Measurements from ENCODE around the gene DNAJB12. TPM values are rescaled to one million over a fixed set of nuclear protein-coding genes. Genes with fewer than 3 reads are reported as not detected.
A peak's percentile ranks its signal among the peaks of the same experiment; 100 is the strongest.
"Not testable (repeated sequence)": the region's sequence is repeated elsewhere in the genome, so short reads cannot be mapped to it uniquely, and the experiment has no call there.

Gene DNAJB12
- total RNA-seq (10 to 100 TPM; 36.3 to 67.0 (median 49.2) TPM), polyA plus RNA-seq (10 to 100 TPM; 37.4 to 47.8 (median 37.9) TPM)
- long read RNA-seq, donor 1, full-length matches to known transcripts: 13 of 19 reads
- long read RNA-seq, donor 1, partial matches to known transcripts: 0 of 19 reads
- long read RNA-seq, donor 1, other reads (novel, unspliced or antisense): 6 of 19 reads
- long read RNA-seq, donor 2, full-length matches to known transcripts: 7 of 13 reads
- long read RNA-seq, donor 2, partial matches to known transcripts: 6 of 13 reads
- long read RNA-seq, donor 2, other reads (novel, unspliced or antisense): 0 of 13 reads
- long read RNA-seq, donor 3, full-length matches to known transcripts: 10 of 16 reads
- long read RNA-seq, donor 3, partial matches to known transcripts: 6 of 16 reads
- long read RNA-seq, donor 3, other reads (novel, unspliced or antisense): 0 of 16 reads
- long read RNA-seq, donor 4, full-length matches to known transcripts: 40 of 73 reads
- long read RNA-seq, donor 4, partial matches to known transcripts: 9 of 73 reads
- long read RNA-seq, donor 4, other reads (novel, unspliced or antisense): 24 of 73 reads
- long read RNA-seq, donor 5, full-length matches to known transcripts: 103 of 161 reads
- long read RNA-seq, donor 5, partial matches to known transcripts: 7 of 161 reads
- long read RNA-seq, donor 5, other reads (novel, unspliced or antisense): 51 of 161 reads
- long read RNA-seq, donor 6, full-length matches to known transcripts: 29 of 48 reads
- long read RNA-seq, donor 6, partial matches to known transcripts: 5 of 48 reads
- long read RNA-seq, donor 6, other reads (novel, unspliced or antisense): 14 of 48 reads
- long read RNA-seq, donor 7, full-length matches to known transcripts: 5 of 5 reads
- long read RNA-seq, donor 7, partial matches to known transcripts: 0 of 5 reads
- long read RNA-seq, donor 7, other reads (novel, unspliced or antisense): 0 of 5 reads
- long read RNA-seq, donor 8, full-length matches to known transcripts: 14 of 23 reads
- long read RNA-seq, donor 8, partial matches to known transcripts: 9 of 23 reads
- long read RNA-seq, donor 8, other reads (novel, unspliced or antisense): 0 of 23 reads
- long read RNA-seq, donor 9, full-length matches to known transcripts: 10 of 16 reads
- long read RNA-seq, donor 9, partial matches to known transcripts: 6 of 16 reads
- long read RNA-seq, donor 9, other reads (novel, unspliced or antisense): 0 of 16 reads
- long read RNA-seq, donor 10, full-length matches to known transcripts: 9 of 9 reads
- long read RNA-seq, donor 10, partial matches to known transcripts: 0 of 9 reads
- long read RNA-seq, donor 10, other reads (novel, unspliced or antisense): 0 of 9 reads

DNA sequence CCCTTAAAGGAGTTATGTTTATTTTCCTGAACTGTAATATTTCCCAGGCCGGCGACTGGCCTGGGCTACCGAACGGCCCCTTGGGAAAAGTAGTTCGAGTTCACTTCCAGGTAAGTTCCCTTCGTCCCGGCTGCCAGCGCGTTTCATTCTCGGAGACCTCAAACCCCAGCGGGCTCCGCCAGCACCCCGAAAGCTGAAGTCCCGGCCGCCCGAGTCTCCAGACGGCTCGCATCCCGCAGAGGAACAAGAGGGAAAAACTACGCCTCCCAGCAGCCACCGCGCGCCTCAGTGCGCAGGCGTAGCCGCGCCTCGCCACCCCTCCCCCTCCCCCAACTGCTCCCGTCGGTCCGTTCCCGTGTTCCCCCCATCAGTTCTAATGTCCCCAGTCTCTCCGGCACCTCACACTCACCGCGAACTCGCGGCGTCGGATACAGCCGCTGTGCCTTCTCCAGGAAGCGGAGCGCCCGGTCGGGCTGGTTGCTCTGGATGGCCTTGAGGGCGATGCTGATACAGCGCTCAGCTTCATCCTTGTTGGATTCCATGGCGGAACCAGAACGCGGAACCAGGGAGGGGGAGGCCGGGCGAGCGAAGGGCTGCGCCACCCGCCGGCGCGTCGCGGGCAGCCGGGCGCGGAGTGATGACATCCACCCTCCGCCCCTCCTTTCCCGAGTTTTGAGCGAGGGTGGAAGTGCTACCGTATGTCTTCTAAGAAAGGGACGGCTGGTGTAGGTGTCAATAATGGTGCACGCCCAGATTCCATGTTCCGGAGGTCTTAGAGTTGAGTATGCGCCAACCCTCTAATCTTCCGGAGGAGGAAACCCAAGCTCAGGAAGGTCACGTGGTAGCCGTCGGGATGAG, at the start of gene DNAJB12:
Gene DNAJB12 (minus strand): TSS at position 564 of the 858 bp plus-strand sequence. CDS start 22 bp downstream, at position 542.
- intact Hi-C loops (cut with DNase I): loop anchor here in 1 of 2 donors (5.0 kb wide), 1 partner anchor 192 kb away; no protein-coding TSS in a partner anchor
- WGBS, 4 donors: 0 to 1% (median 0%) methylated on average over 12 to 74 of the region's 74 CpGs
- Histone ChIP-seq H3K9me3 (replicated peaks in 1 of 3) (no peaks in the 10 kb centered on the region), H3K4me3 (peak within 1 kb of the TSS; percentile 50 to 85 (median 80)), H3K36me3 (replicated peaks in 1 of 2) (peaks cover 0 to 5% of the 10 kb centered on the region in 2 donors), H3K27me3 (no peaks in the 10 kb centered on the region), H3K27ac (peak within 1 kb of the TSS; percentile 89 to 98 (median 95)), H3K4me1 (replicated peaks in 1 of 2) (peaks cover 13 to 23% of the 10 kb centered on the region in 2 donors)
- peak; percentile 81 to 83 for TF ChIP-seq POLR2A (IDR thresholded peaks at IDR 0.05)
- TF ChIP-seq, protein P1, sequence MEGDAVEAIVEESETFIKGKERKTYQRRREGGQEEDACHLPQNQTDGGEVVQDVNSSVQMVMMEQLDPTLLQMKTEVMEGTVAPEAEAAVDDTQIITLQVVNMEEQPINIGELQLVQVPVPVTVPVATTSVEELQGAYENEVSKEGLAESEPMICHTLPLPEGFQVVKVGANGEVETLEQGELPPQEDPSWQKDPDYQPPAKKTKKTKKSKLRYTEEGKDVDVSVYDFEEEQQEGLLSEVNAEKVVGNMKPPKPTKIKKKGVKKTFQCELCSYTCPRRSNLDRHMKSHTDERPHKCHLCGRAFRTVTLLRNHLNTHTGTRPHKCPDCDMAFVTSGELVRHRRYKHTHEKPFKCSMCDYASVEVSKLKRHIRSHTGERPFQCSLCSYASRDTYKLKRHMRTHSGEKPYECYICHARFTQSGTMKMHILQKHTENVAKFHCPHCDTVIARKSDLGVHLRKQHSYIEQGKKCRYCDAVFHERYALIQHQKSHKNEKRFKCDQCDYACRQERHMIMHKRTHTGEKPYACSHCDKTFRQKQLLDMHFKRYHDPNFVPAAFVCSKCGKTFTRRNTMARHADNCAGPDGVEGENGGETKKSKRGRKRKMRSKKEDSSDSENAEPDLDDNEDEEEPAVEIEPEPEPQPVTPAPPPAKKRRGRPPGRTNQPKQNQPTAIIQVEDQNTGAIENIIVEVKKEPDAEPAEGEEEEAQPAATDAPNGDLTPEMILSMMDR (IDR thresholded peaks at IDR 0.05): peak in 1 of 6 experiments; percentile 4
- DNase-seq: peak; percentile 89 to 95 (median 92)

DNA sequence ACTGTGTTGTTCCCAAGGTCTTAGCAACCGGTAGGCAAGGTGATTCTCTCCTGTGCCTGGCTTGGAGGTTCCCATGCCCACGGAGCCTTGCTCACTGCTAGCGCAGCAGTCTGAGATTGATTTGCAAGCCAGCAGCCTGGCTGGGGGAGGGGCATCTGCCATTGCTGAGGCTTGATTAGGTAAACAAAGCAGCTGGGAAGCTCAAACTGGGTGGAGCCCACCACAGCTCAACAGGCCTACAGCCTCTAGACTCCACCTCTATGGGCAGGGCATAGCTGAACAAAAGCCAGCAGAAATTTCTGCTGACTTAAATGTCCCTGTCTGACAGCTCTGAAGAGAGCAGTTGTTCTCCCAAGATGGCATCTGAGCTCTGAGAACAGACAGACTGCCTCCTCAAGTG, 40.9 kb upstream of the DNAJB12 start:
- H3K27ac ChIP-seq; H3K4me3 ChIP-seq; DNase-seq; H3K9me3 ChIP-seq (replicated peaks in 1 of 3); intact Hi-C loops (cut with DNase I); H3K27me3 ChIP-seq; H3K4me1 ChIP-seq (replicated peaks in 1 of 2); H3K36me3 ChIP-seq (replicated peaks in 1 of 2): not testable (repeated sequence)
- WGBS, 4 donors: 87 to 96% (median 94%) methylated on average over 3 of the region's 3 CpGs; no CpG with 5 or more reads in 1 of the 4 donors

DNA sequence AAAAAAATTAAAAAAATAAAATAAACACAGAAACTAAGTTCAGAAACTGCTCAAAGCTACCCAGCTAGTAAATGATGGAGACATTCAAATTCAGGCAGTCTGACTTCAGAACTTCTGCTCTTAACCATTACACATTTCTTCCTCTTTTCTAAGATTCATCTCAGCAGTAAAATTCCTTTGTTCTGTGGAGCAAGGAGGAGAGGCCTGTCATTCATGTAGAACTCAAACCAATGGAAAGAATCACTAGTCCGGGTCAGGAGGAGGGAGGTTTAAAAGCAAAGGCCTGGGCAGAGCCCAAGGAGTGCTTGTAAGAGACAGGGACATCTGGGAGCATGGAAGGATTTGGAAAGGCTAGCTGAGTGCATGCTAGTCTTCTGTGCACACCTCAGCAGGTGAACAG, 37.9 kb upstream of the DNAJB12 start:
- H3K9me3 ChIP-seq (replicated peaks in 1 of 3): no peaks in the 10 kb centered on the region
- 85 to 100% (median 97%) methylated on average over 1 of the region's 1 CpG for WGBS, 4 donors
- H3K36me3 ChIP-seq (replicated peaks in 1 of 2): no peaks in the 10 kb centered on the region
- no peak for DNase-seq
- no peak overlapping the region for H3K27ac ChIP-seq
- no peaks in the 10 kb centered on the region for H3K4me1 ChIP-seq (replicated peaks in 1 of 2)
- H3K27me3 ChIP-seq: no peaks in the 10 kb centered on the region
- H3K4me3 ChIP-seq: no peak overlapping the region
- intact Hi-C loops (cut with DNase I): no loop called here
- no peak for TF ChIP-seq POLR2A (IDR thresholded peaks at IDR 0.05)
- TF ChIP-seq, protein P1 (IDR thresholded peaks at IDR 0.05): no peak

DNA sequence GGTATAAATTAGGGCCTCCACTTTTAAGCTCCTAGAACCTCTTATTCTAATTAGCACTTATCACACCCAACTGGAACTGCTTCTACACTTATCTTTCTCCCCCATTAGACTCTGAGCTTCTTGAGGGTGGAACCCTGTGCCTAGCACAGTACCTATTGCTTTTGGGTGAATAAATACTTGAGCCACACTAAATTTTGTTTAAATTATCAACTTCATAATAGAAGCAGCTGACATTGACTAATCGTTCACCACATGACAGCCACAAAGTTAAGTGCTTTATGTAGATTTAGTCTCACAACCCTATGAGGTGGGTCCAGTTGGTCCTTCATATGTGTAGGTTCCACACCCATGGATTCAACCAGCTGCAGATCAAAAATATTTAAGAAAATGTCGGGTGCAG, 36.0 kb upstream of the DNAJB12 start:
- TF ChIP-seq, protein P1 (IDR thresholded peaks at IDR 0.05): no peak
- no peak for TF ChIP-seq POLR2A (IDR thresholded peaks at IDR 0.05)
- no peak overlapping the region for H3K27ac ChIP-seq
- DNase-seq: no peak
- no peaks in the 10 kb centered on the region for H3K36me3 ChIP-seq (replicated peaks in 1 of 2)
- no peak overlapping the region for H3K4me3 ChIP-seq
- no peaks in the 10 kb centered on the region for H3K27me3 ChIP-seq
- H3K9me3 ChIP-seq (replicated peaks in 1 of 3): no peaks in the 10 kb centered on the region
- no peaks in the 10 kb centered on the region for H3K4me1 ChIP-seq (replicated peaks in 1 of 2)
- WGBS, 4 donors: 93 to 100% (median 98%) methylated on average over 2 of the region's 2 CpGs
- intact Hi-C loops (cut with DNase I): no loop called here

Data from adrenal gland (tissue), 19 donors.